Muscle layer of duodenum (tissue), 2 donors: ENCODE data around the gene HOXB3.
A peak's percentile ranks its signal among the peaks of the same experiment; 100 is the strongest.

Source experiments
- H3K27ac ChIP-seq: one replicate; pipeline ENCODE4 v1.7.0; 2013; ENCODE audit warnings: mild to moderate bottlenecking, low read length
- H3K27me3 ChIP-seq: one replicate; pipeline ENCODE4 v1.7.0; 2013; ENCODE audit warnings: low read depth, mild to moderate bottlenecking, control low read depth, low read length
- H3K36me3 ChIP-seq, 2 donors: one replicate each; pipeline ENCODE4 v1.7.0; 2013; ENCODE audit warnings: low read length in 2 of 2, control low read depth in 1 of 2, mild to moderate bottlenecking in 1 of 2; ENCODE audit not compliant: insufficient read depth in 2 of 2, control insufficient read depth in 1 of 2
- H3K4me1 ChIP-seq, 2 donors: one replicate each; pipeline ENCODE4 v1.7.0; 2013; ENCODE audit warnings: low read length in 2 of 2, mild to moderate bottlenecking in 2 of 2, control low read depth in 1 of 2, moderate library complexity in 1 of 2; ENCODE audit not compliant: insufficient read depth in 2 of 2, control insufficient read depth in 1 of 2
- H3K4me3 ChIP-seq, 2 donors: one replicate each; pipeline ENCODE4 v1.7.0; 2013; ENCODE audit warnings: low read length in 2 of 2, low read depth in 1 of 2, mild to moderate bottlenecking in 1 of 2
- H3K9me3 ChIP-seq, 2 donors: one replicate each; pipeline ENCODE4 v1.7.0; 2013; ENCODE audit warnings: low read length in 2 of 2, control low read depth in 1 of 2, mild to moderate bottlenecking in 1 of 2; ENCODE audit not compliant: control insufficient read depth in 1 of 2
- donor health status: healthy.

The HOXB3 gene

DNA sequence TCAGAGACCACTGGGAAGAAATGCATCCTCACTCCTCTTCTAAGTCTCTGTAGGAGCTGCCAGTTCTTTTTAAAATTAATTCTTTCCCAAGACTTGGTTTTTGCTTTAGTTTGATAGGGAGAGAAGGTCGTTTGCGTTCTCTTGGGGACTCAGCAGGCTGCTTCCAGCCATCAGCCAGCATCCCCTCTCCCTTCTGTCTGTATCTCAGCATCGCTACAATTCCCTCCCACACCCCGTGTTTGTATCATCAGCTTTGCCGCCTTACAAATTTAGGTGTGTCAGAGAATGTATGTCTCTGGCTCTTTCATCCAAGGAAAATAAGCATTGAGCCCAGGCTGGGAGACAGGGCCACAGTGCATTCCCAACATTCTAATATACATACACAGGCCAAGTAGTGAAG is 9.3 kb upstream of the HOXB3 start:
- Histone ChIP-seq H3K27ac (no peak overlapping the region), H3K4me3 (no peak overlapping the region), H3K4me1 (peaks cover 7 to 37% of the 10 kb centered on the region in 2 donors), H3K9me3 (no peaks in the 10 kb centered on the region), H3K27me3 (peaks cover 23% of the 10 kb centered on the region), H3K36me3 (no peaks in the 10 kb centered on the region)

DNA sequence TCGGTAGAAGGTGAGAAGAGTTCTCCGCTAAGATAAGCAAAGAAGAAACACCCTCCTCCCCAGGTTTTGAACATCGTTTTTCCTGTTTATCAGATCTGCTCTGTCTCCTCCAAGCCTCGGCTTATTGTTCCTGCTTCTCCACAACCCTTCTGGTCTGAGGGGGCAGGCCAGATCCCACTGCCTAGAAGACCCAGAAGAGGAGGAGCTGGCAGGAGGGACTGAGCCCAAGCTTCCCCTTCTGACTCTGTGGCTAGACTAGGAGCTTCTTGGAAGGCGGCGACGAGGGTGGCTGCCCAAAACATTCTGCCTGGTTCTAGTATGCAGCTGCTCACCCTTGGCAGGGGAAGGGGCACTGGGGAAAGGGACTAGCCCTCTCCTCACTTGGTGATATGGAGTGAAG is 8.7 kb upstream of the HOXB3 start:
- Histone ChIP-seq H3K27me3 (peaks cover 24% of the 10 kb centered on the region), H3K36me3 (no peaks in the 10 kb centered on the region), H3K4me3 (peak overlapping the region in 1 of 2 donors; percentile 60), H3K27ac (no peak overlapping the region), H3K9me3 (no peaks in the 10 kb centered on the region), H3K4me1 (peaks cover 11 to 38% of the 10 kb centered on the region in 2 donors)

DNA sequence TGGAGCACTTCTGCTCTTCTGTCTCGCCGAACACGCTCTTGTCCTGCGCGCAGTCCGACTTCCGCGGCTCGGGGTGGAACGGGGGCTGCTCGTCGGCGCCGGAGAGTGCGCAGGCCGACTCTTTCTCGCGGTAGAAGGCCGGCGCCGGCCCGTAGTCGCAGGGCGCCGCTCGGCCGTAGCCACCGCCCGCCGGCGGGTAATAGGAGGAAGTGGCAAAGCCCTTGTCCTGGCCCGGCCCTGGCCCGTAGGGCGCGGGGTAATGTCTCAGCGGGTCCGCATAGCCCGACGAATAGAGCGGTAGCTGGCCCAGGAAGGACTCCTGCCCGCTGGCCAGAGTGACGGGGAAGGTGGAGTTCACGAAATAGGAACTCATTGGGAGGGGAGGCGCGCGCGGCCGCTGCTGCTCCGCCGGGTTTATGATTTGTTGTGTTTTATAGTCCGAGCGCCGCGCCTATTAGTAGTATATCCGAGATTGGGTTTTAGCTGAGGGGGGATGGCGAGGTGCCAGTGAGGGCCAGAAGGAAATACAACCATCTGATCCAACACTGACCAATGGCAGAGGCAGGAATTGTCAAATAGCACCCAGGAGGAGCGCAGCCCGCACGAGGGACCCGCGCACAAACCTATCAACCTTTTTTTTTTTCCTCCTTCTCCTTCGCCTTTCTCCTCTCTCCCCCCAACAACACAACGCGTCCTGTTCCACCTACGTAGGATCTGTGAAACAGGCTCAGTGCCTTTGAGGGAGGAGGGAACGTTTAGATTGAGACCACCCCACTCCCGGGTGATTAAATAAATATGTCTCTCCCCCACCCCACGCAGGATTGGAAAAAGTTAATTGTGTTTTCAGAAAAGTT is 8.0 kb upstream of the HOXB3 start:
- Histone ChIP-seq H3K4me1 (peaks cover 11 to 37% of the 10 kb centered on the region in 2 donors), H3K27me3 (peaks cover 24% of the 10 kb centered on the region), H3K9me3 (no peaks in the 10 kb centered on the region), H3K4me3 (peak overlapping the region; percentile 60 to 74), H3K27ac (peak overlapping the region; percentile 73), H3K36me3 (no peaks in the 10 kb centered on the region)

DNA sequence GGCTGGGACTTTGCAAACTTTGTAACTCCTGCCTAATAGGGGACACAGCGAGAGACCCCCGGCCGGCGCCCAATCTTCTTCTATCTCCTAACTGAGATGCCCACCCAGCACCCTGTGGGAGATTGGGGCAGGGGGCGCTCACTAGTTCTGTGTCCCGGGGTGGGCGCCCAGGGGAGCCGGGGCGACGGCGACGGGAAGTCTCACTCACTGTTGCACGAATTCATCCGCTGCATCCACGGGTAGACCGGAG is 7.4 kb upstream of the HOXB3 start:
- no peaks in the 10 kb centered on the region for H3K36me3 ChIP-seq
- peaks cover 11 to 31% of the 10 kb centered on the region in 2 donors for H3K4me1 ChIP-seq
- H3K4me3 ChIP-seq = peak overlapping the region; percentile 60 to 74
- H3K9me3 ChIP-seq = no peaks in the 10 kb centered on the region
- peaks cover 24% of the 10 kb centered on the region for H3K27me3 ChIP-seq
- peak overlapping the region; percentile 73 for H3K27ac ChIP-seq

DNA sequence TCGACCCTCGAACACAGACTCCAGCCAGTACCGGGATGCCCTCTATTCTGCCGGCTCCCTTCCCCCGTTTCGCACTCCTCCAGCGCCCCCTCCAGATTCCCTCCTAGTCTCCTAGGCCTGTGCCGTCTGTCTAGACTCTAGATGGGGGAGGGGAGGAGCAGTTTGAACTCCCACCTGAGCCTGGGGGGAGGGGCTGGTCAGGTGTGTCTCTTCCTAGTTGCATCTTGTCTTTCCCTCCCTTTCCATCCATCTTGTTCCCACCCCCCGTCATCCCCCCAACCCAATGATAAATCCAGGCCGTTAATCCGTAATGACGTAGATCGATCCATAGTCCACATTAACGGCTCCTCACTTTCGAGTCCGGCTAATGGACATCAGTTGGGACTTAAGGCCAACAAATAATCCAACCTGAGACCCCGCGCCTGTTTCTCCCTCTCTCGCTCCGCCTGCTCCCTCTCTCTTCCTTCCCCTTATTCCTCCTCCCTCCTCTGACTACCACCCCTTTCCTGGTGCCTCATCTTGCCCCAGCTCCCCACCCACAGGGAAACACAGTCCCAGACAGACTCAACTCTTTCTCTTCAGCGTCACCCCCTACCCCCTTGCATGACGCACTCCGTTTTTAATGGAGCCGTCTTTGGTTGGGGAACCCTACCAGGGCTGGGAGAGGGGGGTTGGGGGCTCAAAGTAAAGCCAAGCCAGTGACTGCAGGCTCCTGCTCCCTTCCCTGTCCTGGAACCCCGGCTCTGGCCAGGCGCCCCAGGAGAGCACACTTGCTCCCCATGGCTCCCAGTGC is 6.9 kb upstream of the HOXB3 start:
- Histone ChIP-seq H3K36me3 (no peaks in the 10 kb centered on the region), H3K9me3 (no peaks in the 10 kb centered on the region), H3K27me3 (peaks cover 23% of the 10 kb centered on the region), H3K4me1 (peaks cover 11 to 26% of the 10 kb centered on the region in 2 donors), H3K27ac (peak overlapping the region; percentile 73), H3K4me3 (peak overlapping the region; percentile 60 to 74)

DNA sequence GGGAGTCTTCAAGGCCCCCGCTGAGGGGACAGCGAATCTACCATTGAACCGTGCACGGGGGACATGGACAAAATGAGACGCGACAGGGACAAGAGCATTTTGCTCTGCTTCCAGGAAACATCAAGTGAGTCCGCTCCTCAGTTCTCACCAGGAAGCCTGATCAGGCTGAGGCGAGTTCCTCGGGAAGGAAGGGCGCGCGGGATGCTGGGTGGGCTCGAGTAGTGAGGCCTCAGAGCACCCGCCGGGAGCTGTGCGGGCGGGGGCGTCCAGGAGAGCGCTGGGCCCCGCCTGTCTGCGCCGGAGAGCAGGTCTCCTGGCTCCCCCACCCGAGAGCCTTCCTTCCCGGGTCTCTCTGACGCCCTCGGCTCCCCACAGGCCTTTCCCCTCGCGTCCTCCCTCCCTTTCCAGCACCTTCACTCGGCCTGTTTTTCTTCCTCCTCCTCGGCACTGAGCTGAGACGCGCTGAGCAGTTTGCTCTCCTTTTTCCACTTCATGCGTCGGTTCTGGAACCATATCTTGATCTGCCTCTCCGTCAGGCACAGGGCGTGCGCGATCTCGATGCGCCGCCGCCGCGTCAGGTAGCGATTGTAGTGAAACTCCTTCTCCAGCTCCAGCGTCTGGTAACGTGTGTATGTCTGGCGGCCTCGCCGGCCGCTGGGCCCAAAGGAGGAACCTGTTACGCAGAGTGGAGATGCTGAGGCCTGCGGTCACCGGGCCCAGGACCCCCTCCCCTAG is 6.1 kb upstream of the HOXB3 start:
- H3K4me3 ChIP-seq = peak overlapping the region; percentile 60 to 74

DNA sequence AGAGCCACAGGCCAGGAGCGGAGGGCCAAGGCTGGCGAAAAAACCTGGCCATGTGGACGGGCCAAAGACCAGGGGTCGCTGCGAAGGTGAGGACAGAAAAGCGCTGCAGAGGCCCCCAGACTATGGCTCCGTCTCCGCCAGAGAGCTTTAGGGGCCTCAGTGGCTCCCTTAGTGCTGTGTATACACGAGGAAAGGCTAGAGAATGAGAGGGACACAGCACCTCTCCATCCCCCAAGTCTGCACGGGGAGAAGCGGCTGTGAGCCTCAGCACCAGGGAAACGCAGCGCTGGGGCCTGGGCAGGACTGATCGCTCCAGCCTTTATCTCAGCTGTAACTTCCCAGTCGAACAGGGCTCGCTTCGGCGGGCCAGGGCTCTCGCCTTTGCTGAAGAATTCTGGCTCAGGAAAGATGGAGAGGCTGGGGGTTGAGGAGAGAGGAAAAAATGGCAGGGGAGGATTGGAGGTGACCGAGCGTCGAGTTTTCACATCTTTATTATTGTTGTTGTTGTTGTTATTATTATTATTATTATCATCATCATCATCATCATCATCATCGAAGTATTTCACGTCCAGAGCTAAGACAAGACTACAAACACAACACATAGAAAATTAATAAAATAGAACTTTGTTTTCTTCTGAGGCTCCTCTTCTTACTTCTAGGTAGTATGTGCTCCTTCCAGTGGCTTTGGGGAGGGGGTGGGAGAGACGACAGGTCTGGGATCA is 5.4 kb upstream of the HOXB3 start:
- Histone ChIP-seq H3K4me3 (peak overlapping the region in 1 of 2 donors; percentile 76), H3K36me3 (no peaks in the 10 kb centered on the region), H3K9me3 (no peaks in the 10 kb centered on the region), H3K27ac (peak overlapping the region; percentile 67), H3K27me3 (peaks cover 8% of the 10 kb centered on the region), H3K4me1 (peaks cover 11 to 29% of the 10 kb centered on the region in 2 donors)

More for the DNA sequence above, 6.1 kb upstream of the HOXB3 start:
- Histone ChIP-seq H3K9me3 (no peaks in the 10 kb centered on the region), H3K27ac (peak overlapping the region; percentile 73), H3K36me3 (no peaks in the 10 kb centered on the region), H3K4me1 (peaks cover 11 to 29% of the 10 kb centered on the region in 2 donors), H3K27me3 (peaks cover 15% of the 10 kb centered on the region)

DNA sequence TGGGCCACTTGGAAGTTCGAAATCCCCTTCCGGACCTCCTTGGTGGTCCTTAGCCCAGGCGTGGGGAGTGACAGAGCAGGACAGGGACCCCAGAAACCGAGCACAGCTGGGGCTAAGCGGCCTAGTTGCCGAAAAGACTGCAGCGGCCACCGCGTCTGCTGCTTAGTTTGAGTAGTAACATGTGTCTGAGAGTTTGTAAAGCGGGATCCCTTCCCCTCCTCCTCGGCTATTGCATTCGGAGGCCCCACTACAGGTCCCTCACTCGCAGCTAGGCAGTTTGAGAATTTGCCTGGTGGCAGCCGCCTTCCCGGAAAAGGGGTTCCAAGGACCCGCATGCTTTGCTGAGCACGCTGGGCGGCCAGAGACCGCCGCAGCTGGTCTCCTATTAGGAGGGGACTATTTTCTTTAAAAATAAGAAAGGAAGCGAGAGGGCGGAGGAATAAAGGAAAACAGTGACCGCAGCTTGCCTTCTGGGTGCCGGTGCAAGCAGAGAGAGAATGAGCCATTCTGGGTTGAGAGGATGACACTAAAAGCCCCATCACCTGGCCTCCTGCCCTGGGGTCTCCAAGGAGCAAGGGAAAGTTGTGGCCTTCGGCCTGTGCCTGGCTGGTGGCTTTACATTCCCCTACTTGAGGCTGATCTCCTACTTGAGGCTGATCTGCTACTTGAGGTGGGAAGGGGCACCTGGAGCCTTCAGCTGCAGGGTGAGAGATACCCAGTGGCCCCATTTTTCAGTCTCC is 4.7 kb upstream of the HOXB3 start:
- Histone ChIP-seq H3K27ac (peak overlapping the region; percentile 67), H3K36me3 (no peaks in the 10 kb centered on the region), H3K4me3 (peak overlapping the region; percentile 33 to 76), H3K27me3 (peaks cover 8% of the 10 kb centered on the region), H3K4me1 (peaks cover 11 to 29% of the 10 kb centered on the region in 2 donors), H3K9me3 (no peaks in the 10 kb centered on the region)

DNA sequence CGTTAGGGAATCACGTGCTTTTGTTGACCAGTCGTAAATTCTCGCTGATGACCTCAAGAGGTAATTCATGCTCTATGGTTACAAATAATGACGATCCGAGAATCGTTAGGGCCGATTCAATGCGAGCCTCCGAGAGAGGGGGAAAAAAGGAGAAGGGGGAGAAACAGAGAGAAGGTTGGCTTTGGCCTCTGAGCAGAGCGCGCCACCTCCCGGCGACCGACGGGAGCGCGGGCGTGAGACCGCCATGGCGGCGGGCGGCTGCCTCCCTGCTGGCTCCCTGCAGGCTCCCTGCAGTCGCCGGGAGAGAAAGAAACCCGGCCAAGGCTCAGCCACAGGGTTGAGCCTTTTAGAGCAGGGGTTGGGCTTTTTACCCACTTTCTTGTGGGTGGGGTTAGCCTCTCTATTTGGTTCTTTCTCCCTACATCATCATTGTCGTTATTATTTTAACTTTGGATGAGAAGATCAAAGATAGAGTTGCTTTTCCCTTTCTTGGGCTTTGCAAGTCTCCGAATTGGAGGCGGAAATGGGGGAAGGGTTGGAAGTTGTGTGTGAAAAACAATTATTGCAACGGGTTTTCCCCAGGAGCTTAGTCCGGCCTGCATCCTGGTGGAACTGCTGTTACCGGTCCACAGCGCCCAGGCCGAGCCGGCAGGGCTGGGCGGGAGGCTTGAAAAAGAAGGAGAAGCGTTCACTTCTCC is 3.9 kb upstream of the HOXB3 start:
- Histone ChIP-seq H3K36me3 (no peaks in the 10 kb centered on the region), H3K27me3 (peaks cover 8% of the 10 kb centered on the region), H3K4me1 (peaks cover 11 to 29% of the 10 kb centered on the region in 2 donors), H3K9me3 (no peaks in the 10 kb centered on the region), H3K4me3 (peak overlapping the region; percentile 33 to 76), H3K27ac (peak overlapping the region; percentile 67)
